Stimulated activated CD8-positive, alpha-beta memory T cell treated with anti-CD3 and anti-CD28 coated beads, Interleukin-15, amount 100 ng/mL, for 4 hours (primary cell): Measurements from ENCODE around the gene MYO6.

Experiments
- DNase-seq, 2 donors: peaks; one replicate each; pipeline ENCODE4 v3.0.0-alpha.2; 2020; ENCODE audit warnings: low read depth in 2 of 2

MYO6 gene

GRCh38 chr6:75827163-75827562 lies 78.1 kb downstream of the MYO6 start:
- DNase-seq: no peak

GRCh38 chr6:75830959-75831885 lies 82.2 kb downstream of the MYO6 start:
- DNase-seq: no peak

- no peak for DNase-seq
These were observed 85.4 kb downstream of the MYO6 start for GRCh38 chr6:75834447-75834846.

GRCh38 chr6:75842191-75842590 lies 93.2 kb downstream of the MYO6 start:
- DNase-seq: no peak

GRCh38 chr6:75842732-75843131 lies 93.7 kb downstream of the MYO6 start:
- DNase-seq: no peak

- DNase-seq: no peak
These were observed 94.4 kb downstream of the MYO6 start for GRCh38 chr6:75843396-75843795.

- DNase-seq: no peak
These were observed 99.2 kb downstream of the MYO6 start for GRCh38 chr6:75848274-75848673.

GRCh38 chr6:75849329-75850025 lies 100.4 kb downstream of the MYO6 start:
- DNase-seq: no peak

GRCh38 chr6:75850026-75850833 lies 101.2 kb downstream of the MYO6 start:
- DNase-seq: no peak

- no peak for DNase-seq
These were observed 103.7 kb downstream of the MYO6 start for GRCh38 chr6:75852721-75853120.

- no peak for DNase-seq
These were observed 104.8 kb downstream of the MYO6 start for GRCh38 chr6:75853806-75854205.

GRCh38 chr6:75855052-75855451 lies 106.0 kb downstream of the MYO6 start:
- DNase-seq: no peak

GRCh38 chr6:75856902-75857301 lies 107.9 kb downstream of the MYO6 start:
- DNase-seq: no peak

- no peak for DNase-seq
These were observed 114.0 kb downstream of the MYO6 start for GRCh38 chr6:75863001-75863400.

GRCh38 chr6:75863784-75864183 lies 114.7 kb downstream of the MYO6 start:
- no peak for DNase-seq

- no peak for DNase-seq
These were observed 115.4 kb downstream of the MYO6 start for GRCh38 chr6:75864446-75864845.

GRCh38 chr6:75870389-75870788 lies 121.3 kb downstream of the MYO6 start:
- DNase-seq: no peak

- DNase-seq: no peak
These were observed 125.2 kb downstream of the MYO6 start for GRCh38 chr6:75874224-75874623.

- no peak for DNase-seq
These were observed 127.1 kb downstream of the MYO6 start for GRCh38 chr6:75876152-75876551.

- no peak for DNase-seq
These were observed 131.3 kb downstream of the MYO6 start for GRCh38 chr6:75880305-75880704.

GRCh38 chr6:75882734-75883133 lies 133.7 kb downstream of the MYO6 start:
- DNase-seq: no peak

GRCh38 chr6:75884822-75885221 lies 135.8 kb downstream of the MYO6 start:
- no peak for DNase-seq
